CD4-positive, alpha-beta T cell treated with Interleukin-2 at 100 ng/mL for 4 hours (primary cell): Measurements from ENCODE around the gene CNDP1.

Source experiments
- DNase-seq: peaks from one replicate; pipeline ENCODE4 v3.0.0-alpha.2; 2020; ENCODE audit warnings: low spot score

The CNDP1 gene

GRCh38 chr18:74582642-74583041 is 48.3 kb downstream of the CNDP1 start:
- no peak for DNase-seq

DNA sequence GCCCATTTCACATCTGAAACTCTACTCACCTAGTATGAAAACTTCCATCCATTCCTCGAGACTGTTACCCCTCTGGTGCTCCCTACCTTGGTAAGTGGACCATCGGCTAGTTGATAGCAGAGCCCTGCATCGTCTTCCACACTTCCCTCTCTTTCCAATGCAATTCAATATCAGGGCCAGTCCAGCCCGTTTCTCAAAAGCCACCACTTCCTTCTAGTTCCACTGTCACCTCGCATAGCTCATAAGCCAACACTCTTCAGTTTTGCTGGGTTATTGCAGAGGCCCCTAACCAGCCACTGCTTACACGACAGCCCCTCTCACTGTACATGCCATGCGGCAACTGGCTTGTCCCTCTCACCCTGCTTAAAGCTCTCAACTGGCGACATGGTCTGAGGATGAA is 53.1 kb downstream of the CNDP1 start:
- DNase-seq, result no peak

- DNase-seq, result no peak
Measured at GRCh38 chr18:74589021-74589420, 54.7 kb downstream of the CNDP1 start.

DNA sequence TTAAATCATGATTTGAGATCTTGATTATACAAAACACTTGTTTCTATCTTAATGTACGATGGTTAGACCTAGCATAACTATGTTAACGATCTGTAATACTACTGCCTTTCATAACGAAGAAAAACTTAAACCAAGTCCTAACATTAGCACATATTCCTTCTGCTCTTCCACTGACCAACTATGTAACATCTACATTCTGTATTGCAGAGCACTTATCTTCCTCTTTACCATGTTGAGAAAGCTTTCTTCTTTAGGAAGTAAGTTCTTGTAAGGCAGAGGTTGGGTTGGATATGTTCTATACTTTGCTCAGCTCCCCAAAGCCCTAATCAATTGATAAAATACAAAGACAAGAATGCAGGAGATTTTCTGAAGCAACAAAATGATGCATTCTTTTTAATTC is 55.5 kb downstream of the CNDP1 start:
- DNase-seq, result no peak

GRCh38 chr18:74590671-74591070 is 56.4 kb downstream of the CNDP1 start:
- DNase-seq, result no peak

- no peak for DNase-seq
Measured at GRCh38 chr18:74595431-74595830, 61.1 kb downstream of the CNDP1 start.

DNA sequence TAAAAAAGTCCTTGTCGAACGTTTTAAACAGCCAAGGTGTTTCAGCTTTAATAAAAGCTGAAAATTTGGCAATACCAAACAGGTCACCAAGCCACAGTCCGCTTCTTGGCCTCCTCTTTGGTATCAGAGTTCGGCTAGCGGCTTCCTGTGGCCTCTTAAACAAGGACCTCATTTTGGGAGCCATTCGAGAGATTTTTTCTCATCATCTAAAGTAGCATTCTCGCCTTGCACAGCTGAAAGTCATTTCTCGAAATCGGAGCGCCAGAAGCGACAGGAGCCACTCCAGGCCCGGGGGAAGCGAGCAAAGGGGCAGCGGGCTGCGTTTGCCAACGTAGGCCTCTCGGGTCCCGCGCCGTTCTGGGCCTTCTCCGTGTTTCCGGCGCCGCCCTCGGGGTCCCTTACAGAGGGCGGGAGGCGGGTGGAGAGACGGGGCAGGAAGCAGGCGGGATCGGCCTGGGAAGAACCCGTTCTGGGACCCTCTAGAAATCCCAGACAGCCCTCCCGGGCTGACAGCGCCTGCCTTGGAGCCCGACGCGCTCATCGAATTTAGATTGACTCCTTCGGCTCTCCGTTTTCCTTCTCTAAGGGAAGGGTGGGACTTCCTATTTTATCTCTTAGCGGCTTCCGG is 62.8 kb downstream of the CNDP1 start:
- no peak for DNase-seq

DNA sequence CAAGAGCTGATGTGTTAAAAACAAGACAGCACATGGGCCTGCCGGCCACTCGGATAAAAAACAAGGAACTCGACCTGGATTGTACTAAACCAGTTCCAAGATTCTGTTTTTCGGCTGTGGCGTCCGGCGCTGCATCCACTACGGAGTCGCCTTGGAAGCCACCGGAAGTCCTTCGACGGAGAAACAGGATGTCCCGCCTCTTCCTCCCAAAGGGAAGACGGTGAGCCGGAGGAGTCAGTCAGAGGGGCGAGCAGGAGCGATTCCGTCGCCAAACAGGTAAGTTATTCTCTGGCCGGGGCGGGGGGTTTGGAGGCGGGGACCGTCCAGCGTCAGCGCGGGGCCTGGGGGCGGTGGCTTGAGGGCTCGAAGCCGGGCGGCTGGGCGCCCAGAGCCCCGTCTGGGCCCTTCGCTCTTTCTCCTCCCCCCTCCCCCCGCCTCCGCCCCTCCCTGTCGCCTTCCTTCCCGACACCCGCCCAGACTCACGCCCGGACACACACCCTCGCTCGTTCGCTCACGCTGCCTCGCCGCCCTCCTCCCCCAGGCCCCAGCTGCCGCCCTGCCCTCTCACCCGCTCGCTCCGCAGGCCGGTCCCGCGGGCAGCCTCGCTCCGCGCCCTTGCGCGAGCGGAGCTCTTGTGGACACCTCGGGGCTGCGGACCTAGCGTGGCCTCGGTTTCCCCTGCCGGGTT is 63.5 kb downstream of the CNDP1 start, which contains the start of gene ZNF407:
Gene ZNF407 (plus strand): TSS at position 209 of the 688 bp plus-strand sequence. CDS start 33,150 bp downstream, outside the sequence.
- DNase-seq, result peak; percentile 92

DNA sequence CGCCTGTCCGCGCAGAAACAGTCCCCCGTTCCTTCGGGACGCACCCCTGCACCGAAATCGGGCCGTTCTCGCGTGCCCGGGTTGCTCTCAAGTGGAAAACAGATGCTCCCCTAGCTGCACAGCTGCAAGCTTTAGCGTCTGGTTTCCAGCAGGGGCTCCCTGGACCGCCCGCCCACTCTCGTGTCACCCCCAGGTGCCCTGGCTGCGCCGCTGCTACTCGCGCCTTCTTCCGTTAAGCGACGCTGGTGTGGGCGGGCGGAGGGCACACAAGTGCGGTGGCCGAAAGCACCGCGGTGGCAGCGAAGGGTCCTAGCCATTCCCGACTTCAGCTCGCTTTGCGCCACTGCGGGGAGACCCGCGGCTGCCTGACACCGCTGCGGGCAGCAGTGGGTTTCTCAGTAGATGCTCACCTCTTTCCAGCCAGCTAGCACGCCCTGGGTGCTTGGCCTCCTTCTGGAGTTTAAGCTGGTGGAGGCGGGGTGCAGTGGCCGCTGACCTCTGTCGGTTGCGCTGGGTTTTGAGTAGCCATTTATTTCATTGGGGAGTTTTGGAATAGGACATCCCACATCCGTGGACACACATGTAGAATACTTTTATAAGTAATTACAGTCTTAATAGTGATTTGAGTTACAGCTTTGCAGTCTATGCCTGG is 64.2 kb downstream of the CNDP1 start:
- DNase-seq, result peak; percentile 58

DNA sequence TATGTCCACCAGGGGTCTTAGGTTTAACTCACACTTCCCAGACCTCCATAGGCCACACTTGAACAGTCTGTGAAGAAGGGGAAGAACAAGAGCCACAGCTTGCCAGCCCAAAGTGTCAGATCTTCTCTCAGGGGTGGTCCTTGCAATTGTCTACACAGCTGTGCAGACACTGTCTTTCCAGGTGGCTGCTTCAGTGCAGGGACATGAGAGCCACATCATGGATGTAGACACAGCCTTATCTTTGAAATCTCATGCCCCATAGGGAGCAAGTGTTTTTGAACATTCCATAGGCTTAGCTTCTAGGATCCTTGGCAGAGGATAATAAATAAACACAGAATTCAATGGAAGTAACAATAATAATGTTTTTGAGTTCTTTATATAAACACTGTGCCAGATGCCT is 70.1 kb downstream of the CNDP1 start:
- no peak for DNase-seq

DNA sequence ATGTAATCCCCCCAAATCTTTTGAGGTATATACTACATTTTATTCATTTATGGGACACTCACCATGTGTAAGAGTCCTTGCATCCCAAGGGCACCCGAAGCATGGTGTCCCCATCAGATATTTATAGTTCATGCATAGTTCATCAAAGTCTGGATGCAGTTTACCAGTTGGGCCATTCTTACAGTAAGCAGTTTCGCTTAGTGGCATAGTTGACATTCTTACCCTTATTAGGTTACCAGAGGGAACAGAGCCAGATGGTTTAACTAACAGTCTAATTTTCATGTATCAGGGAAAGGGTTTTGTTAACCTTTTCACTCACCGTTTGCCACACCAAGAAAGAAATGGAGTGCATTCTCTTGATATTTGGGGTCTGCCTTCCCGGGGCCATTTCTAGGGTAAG is 70.5 kb downstream of the CNDP1 start:
- no peak for DNase-seq

GRCh38 chr18:74608681-74609080 is 74.4 kb downstream of the CNDP1 start:
- no peak for DNase-seq

- DNase-seq, result no peak
Measured at GRCh38 chr18:74609535-74609934, 75.2 kb downstream of the CNDP1 start.

GRCh38 chr18:74610051-74610615 is 75.8 kb downstream of the CNDP1 start:
- DNase-seq, result no peak

GRCh38 chr18:74610860-74611259 is 76.6 kb downstream of the CNDP1 start:
- no peak for DNase-seq

DNA sequence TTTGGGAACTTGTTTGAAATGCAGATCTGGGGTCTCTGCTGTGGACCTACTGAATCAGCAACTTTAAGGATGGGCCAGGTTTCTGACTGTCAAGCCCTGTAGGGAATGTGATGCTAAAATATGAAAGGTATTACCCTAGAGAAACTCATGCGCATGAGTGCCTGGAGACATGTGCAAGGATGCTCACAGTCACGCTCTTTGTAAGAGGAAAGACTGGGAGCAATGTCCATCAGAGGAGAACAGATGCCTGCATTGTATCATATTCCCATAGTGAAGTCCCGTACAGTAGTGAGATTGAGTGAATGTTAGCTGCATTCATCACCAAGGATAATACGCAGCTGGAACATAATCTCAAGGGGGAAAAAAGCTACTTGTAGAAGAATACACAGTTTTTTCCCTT is 77.5 kb downstream of the CNDP1 start:
- DNase-seq, result no peak

GRCh38 chr18:74613381-74613780 is 79.1 kb downstream of the CNDP1 start:
- DNase-seq, result no peak

DNA sequence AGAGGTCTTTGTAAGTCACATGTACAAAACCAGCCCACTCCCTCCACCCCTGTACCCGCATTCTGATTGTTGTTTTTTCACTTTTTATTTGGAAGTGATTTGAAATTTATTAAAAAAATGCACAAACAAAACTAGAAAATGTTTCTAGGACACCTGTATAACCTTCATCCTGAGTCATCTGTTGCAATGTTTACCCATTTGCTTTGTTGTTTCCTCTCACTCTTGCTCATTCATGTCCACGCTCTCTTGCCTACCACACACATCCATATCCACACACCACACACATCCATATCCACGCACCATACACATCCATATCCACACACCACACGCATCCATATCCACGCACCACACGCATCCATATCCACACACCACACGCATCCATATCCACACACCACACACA is 82.2 kb downstream of the CNDP1 start:
- no peak for DNase-seq

DNA sequence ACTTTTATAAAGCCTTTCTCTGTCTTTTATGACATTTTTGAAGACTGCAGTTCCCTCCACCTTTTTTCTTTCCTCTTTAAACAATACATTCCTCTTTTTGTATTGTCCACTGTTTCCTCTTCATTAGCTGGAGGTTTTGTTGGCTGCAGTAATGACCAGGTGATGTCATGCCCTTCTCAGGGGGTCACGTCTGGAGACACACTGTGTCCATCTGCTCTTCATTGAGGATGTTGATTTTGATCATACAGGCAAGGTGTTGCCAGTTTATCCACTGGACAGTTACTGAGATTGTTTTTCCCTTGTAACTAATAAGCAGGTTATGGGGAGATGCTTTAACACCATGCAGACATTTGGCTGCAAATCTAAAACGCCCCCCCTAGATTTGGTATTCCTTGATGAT is 83.2 kb downstream of the CNDP1 start:
- DNase-seq, result no peak

- no peak for DNase-seq
Measured at GRCh38 chr18:74622072-74622471, 87.8 kb downstream of the CNDP1 start.

- peak; percentile 22 for DNase-seq
Measured at GRCh38 chr18:74623047-74623816, 88.9 kb downstream of the CNDP1 start.

- no peak for DNase-seq
Measured at GRCh38 chr18:74624466-74624865, 90.2 kb downstream of the CNDP1 start.
